ENCODE data around the gene PPIP5K2.
A peak's percentile ranks its signal among the peaks of the same experiment; 100 is the strongest.

The PPIP5K2 gene

GRCh38 chr5:103255691-103256090 lies 135.6 kb downstream of the PPIP5K2 start:
- Mint-ChIP-seq H3K4me3 (no peak overlapping the region), H3K27me3 (peaks cover 6% of the 10 kb centered on the region), H3K9me3 (no peaks in the 10 kb centered on the region), H3K4me1 (peaks cover 5% of the 10 kb centered on the region), H3K36me3 (no peaks in the 10 kb centered on the region), H3K27ac (no peak overlapping the region)
- DNase-seq (ENCODE audit: low spot score in 2 of 2) = no peak
- no peak for ATAC-seq (ENCODE audit: low read depth)

- Mint-ChIP-seq H3K4me1 (peaks cover 5% of the 10 kb centered on the region), H3K27me3 (peaks cover 6% of the 10 kb centered on the region), H3K27ac (no peak overlapping the region), H3K36me3 (no peaks in the 10 kb centered on the region), H3K4me3 (no peak overlapping the region), H3K9me3 (no peaks in the 10 kb centered on the region)
- DNase-seq (ENCODE audit: low spot score in 2 of 2) = no peak
- ATAC-seq (ENCODE audit: low read depth) = no peak
These were observed 136.1 kb downstream of the PPIP5K2 start for GRCh38 chr5:103256178-103256577.

GRCh38 chr5:103258368-103258956 lies 138.4 kb downstream of the PPIP5K2 start, which contains the start of gene MACIR:
MACIR (plus strand) TSS chr5:103258763; CDS start chr5:103275920, 17,157 bp downstream.
- peaks cover 5% of the 10 kb centered on the region for H3K4me1 Mint-ChIP-seq
- no peak within 1 kb of the TSS for H3K27ac Mint-ChIP-seq
- peak within 1 kb of the TSS; percentile 87 for H3K4me3 Mint-ChIP-seq
- DNase-seq (ENCODE audit: low spot score in 2 of 2) = peak; percentile 81 to 88
- no peaks in the 10 kb centered on the region for H3K9me3 Mint-ChIP-seq
- H3K27me3 Mint-ChIP-seq = peaks cover 4% of the 10 kb centered on the region
- peak; percentile 91 for ATAC-seq (ENCODE audit: low read depth)
- H3K36me3 Mint-ChIP-seq = no peaks in the 10 kb centered on the region

GRCh38 chr5:103258957-103259704 lies 139.0 kb downstream of the PPIP5K2 start:
- peak overlapping the region; percentile 87 for H3K4me3 Mint-ChIP-seq
- DNase-seq (ENCODE audit: low spot score in 2 of 2) (peak; percentile 34 to 66), ATAC-seq (ENCODE audit: low read depth) (peak; percentile 46)
- no peaks in the 10 kb centered on the region for H3K9me3 Mint-ChIP-seq
- peaks cover 4% of the 10 kb centered on the region for H3K27me3 Mint-ChIP-seq
- H3K36me3 Mint-ChIP-seq = no peaks in the 10 kb centered on the region
- H3K27ac Mint-ChIP-seq = no peak overlapping the region
- H3K4me1 Mint-ChIP-seq = peaks cover 5% of the 10 kb centered on the region

GRCh38 chr5:103259705-103260355 lies 139.7 kb downstream of the PPIP5K2 start:
- peak overlapping the region; percentile 87 for H3K4me3 Mint-ChIP-seq
- peaks cover 5% of the 10 kb centered on the region for H3K4me1 Mint-ChIP-seq
- peaks cover 3% of the 10 kb centered on the region for H3K27me3 Mint-ChIP-seq
- no peaks in the 10 kb centered on the region for H3K9me3 Mint-ChIP-seq
- DNase-seq (ENCODE audit: low spot score in 2 of 2) = no peak
- no peaks in the 10 kb centered on the region for H3K36me3 Mint-ChIP-seq
- H3K27ac Mint-ChIP-seq = no peak overlapping the region
- no peak for ATAC-seq (ENCODE audit: low read depth)

- Mint-ChIP-seq H3K4me1 (peaks cover 5% of the 10 kb centered on the region), H3K4me3 (no peak overlapping the region), H3K27ac (peak overlapping the region; percentile 7), H3K36me3 (no peaks in the 10 kb centered on the region), H3K27me3 (peaks cover 1% of the 10 kb centered on the region), H3K9me3 (no peaks in the 10 kb centered on the region)
- DNase-seq (ENCODE audit: low spot score in 2 of 2) (no peak), ATAC-seq (ENCODE audit: low read depth) (no peak)
These were observed 140.8 kb downstream of the PPIP5K2 start for GRCh38 chr5:103260951-103261350.
